Pancreas (tissue), 10 donors: Measurements from ENCODE around the gene CD3D. TPM values are rescaled to one million over a fixed set of nuclear protein-coding genes. Genes with fewer than 3 reads are reported as not detected.

ENCODE experiments used
- ATAC-seq, 4 donors: fragments of 200-7000 bp; cut with Tn5 transposase; one replicate each; pipeline versions ENCODE4 v1.8.0 to v1.9.1; 2020; ENCODE audit warnings: mild to moderate bottlenecking in 4 of 4, moderate library complexity in 4 of 4
- DNase-seq, 6 donors: peaks; one replicate each; pipeline ENCODE4 v3.0.0-alpha.2; 2020
- FAIRE-seq: peaks from 2 replicates; lab custom pipeline; 2012; peaks lifted over from hg19 to GRCh38; lab: Jason Lieb, UNC
- H3K27ac ChIP-seq, 4 donors: fragments of 200-600 bp; sonication (generic); 1 replicate in 3 of 4; 2 replicates in 1 of 4; pipeline versions ENCODE4 v1.5.0 to v1.8.0; 2020
- H3K27me3 ChIP-seq, 4 donors: fragments of 200-600 bp; one replicate each; pipeline ENCODE4 v1.8.0; 2021
- H3K36me3 ChIP-seq, 3 donors: fragments of 200-600 bp; sonication (generic) in 1 of 3; one replicate each; pipeline versions ENCODE4 v1.5.0 to v1.8.0; 2020 to 2021
- H3K4me1 ChIP-seq, 3 donors: fragments of 200-600 bp; one replicate each; pipeline ENCODE4 v1.8.0; 2021
- H3K4me3 ChIP-seq, 4 donors: fragments of 200-600 bp; sonication (generic) in 2 of 4; one replicate each; pipeline versions ENCODE4 v1.5.0 to v1.8.0; 2020 to 2021
- H3K9me3 ChIP-seq, 4 donors: fragments of 200-600 bp; one replicate each; pipeline ENCODE4 v1.8.0; 2021
- CTCF ChIP-seq, 4 donors: fragments of 200-600 bp; sonication (generic) in 3 of 4; IDR thresholded peaks; one replicate each; pipeline versions ENCODE4 v1.5.0 to v1.8.0; 2021; ENCODE audit warnings: antibody characterized with exemption in 4 of 4
- WGBS, 2 donors: extraction: QIAGEN DNeasy Blood & Tissue Kit; methylation state at CpG; one replicate each; pipeline ENCODE4 v1.1.7; 2013; 5-methylcytosine and 5-hydroxymethylcytosine counted together
- intact Hi-C, 3 donors: fragments of 100-400 bp; cut with DNase I; formaldehyde crosslinking; loops; one replicate each; pipeline versions ENCODE4 v1.11.1 to v1.14.2; 2022
- polyA plus RNA-seq, 2 donors: library from polyadenylated mRNA; stranded (reverse); fragments of 200-250 nt; gene quantifications; one replicate each; pipeline ENCODE4 v1.2.3, GENCODE V29; 2013
- total RNA-seq, 6 donors: library from RNA; stranded (reverse); fragmentation: NEBNext Ultra II Directional in 4 of 6; extraction: Animal tissue kit (Norgen Biotek cat#: 25700) in 4 of 6; gene quantifications; one replicate each; pipeline versions ENCODE4 v1.2.1 to v1.2.4, GENCODE V29; 2021 to 2023
- donor health status: healthy with polysubstance abuse.
- donor health status: DM: no; HTN: no; CAD: no; lungs with moderate emphysema.
- donor health status: DM: no; HTN: no; CAD: no.
- donor health status: control.
- donor health status: control.
- donor health status: Bipolar disorder and iron deficiency.
- donor health status: DM: yes; HTN: yes; CAD: no.
- donor health status: DM: no; HTN: no; CAD: no.
- donor health status: DM: no; HTN: no; CAD: no.
- donor health status: DM: yes; HTN: yes; CAD: no.

The CD3D gene
- total and polyA plus RNA-seq, 8 donors = 0.14 to 2.4 (median 0.74) TPM

- H3K36me3 ChIP-seq = no peaks in the 10 kb centered on the region
- ATAC-seq (peak in 1 of 4 donors; percentile 23), DNase-seq (no peak), FAIRE-seq (no peak)
- no peaks in the 10 kb centered on the region for H3K4me1 ChIP-seq
- H3K4me3 ChIP-seq = no peak overlapping the region
- peaks cover 0 to 7% (median 1%) of the 10 kb centered on the region in 4 donors for H3K27me3 ChIP-seq
- no peaks in the 10 kb centered on the region for H3K9me3 ChIP-seq
- intact Hi-C loops = loop anchor here in 1 of 3 donors (10.0 kb wide), 1 partner anchor 193 kb away; no protein-coding TSS in a partner anchor
- no peak for TF ChIP-seq CTCF (IDR thresholded peaks at IDR 0.05)
- H3K27ac ChIP-seq = no peak overlapping the region
- 49 to 70% methylated on average over 9 of the region's 9 CpGs for WGBS, 2 donors
These were observed 50.9 kb downstream of the CD3D start for GRCh38 chr11:118291477-118292135.

GRCh38 chr11:118290923-118291322, 51.6 kb downstream of the CD3D start:
- intact Hi-C loops = loop anchor here in 1 of 3 donors (10.0 kb wide), 1 partner anchor 194 kb away; no protein-coding TSS in a partner anchor
- peak in 3 of 4 donors; percentile 27 to 32 (median 32) for TF ChIP-seq CTCF (IDR thresholded peaks at IDR 0.05)
- no peak overlapping the region for H3K4me3 ChIP-seq
- DNase-seq (peak in 3 of 6 donors; percentile 37 to 61 (median 49)), ATAC-seq (peak; percentile 83 to 97 (median 94)), FAIRE-seq (no peak)
- peaks cover 0 to 7% (median 1%) of the 10 kb centered on the region in 4 donors for H3K27me3 ChIP-seq
- WGBS, 2 donors = 4 to 8% methylated on average over 9 of the region's 9 CpGs
- H3K27ac ChIP-seq = no peak overlapping the region
- H3K36me3 ChIP-seq = no peaks in the 10 kb centered on the region
- no peaks in the 10 kb centered on the region for H3K4me1 ChIP-seq
- H3K9me3 ChIP-seq = no peaks in the 10 kb centered on the region

- no peak for FAIRE-seq
- peaks cover 0 to 4% (median 1%) of the 10 kb centered on the region in 4 donors for H3K27me3 ChIP-seq
- H3K4me1 ChIP-seq = no peaks in the 10 kb centered on the region
- no peak overlapping the region for H3K4me3 ChIP-seq
- DNase-seq = no peak
- ATAC-seq = no peak
- no peak overlapping the region for H3K27ac ChIP-seq
- TF ChIP-seq CTCF (IDR thresholded peaks at IDR 0.05) = no peak
- intact Hi-C loops = loop anchor here in 1 of 3 donors (5.0 to 10.0 kb wide), 2 partner anchors 85 to 142 kb away; no protein-coding TSS in a partner anchor
- H3K9me3 ChIP-seq = no peaks in the 10 kb centered on the region
- H3K36me3 ChIP-seq = no peaks in the 10 kb centered on the region
These were observed 53.1 kb downstream of the CD3D start for GRCh38 chr11:118289401-118289800.

Other genes with a start within 250 kb of the CD3D start
- 1 to 10 TPM in 3 of 6 donors, under 1 TPM in 3; 0.69 to 2.3 (median 1.0) TPM for gene SCN4B, start 189.9 kb downstream of the CD3D start, total RNA-seq
- gene SCN4B, start 189.9 kb downstream of the CD3D start, polyA plus RNA-seq = 1 to 10 TPM in 1 of 2 donors, under 1 TPM in 1; 0.61 to 2.9 TPM
- gene SCN2B, start 166.1 kb downstream of the CD3D start, total RNA-seq = under 1 TPM; 0.05 to 0.31 (median 0.06) TPM
- under 1 TPM; 0.04 to 0.05 TPM for gene SCN2B, start 166.1 kb downstream of the CD3D start, polyA plus RNA-seq
- 1 to 10 TPM in 4 of 6 donors, under 1 TPM in 2; 0.39 to 7.4 (median 1.8) TPM for gene JAML, start 117.7 kb downstream of the CD3D start, total RNA-seq
- gene JAML, start 117.7 kb downstream of the CD3D start, polyA plus RNA-seq = 1 to 10 TPM; 2.1 to 2.7 TPM
- 1 to 10 TPM; 4.4 to 8.0 (median 5.6) TPM for gene MPZL3, start 90.3 kb downstream of the CD3D start, total RNA-seq
- gene MPZL3, start 90.3 kb downstream of the CD3D start, polyA plus RNA-seq = 1 to 10 TPM; 3.8 to 5.3 TPM
- gene MPZL2, start 78.4 kb downstream of the CD3D start, total RNA-seq = 10 to 100 TPM in 4 of 6 donors, 1 to 10 TPM in 2; 6.0 to 20.7 (median 13.8) TPM
- gene MPZL2, start 78.4 kb downstream of the CD3D start, polyA plus RNA-seq = 10 to 100 TPM in 1 of 2 donors, 1 to 10 TPM in 1; 8.1 to 15.6 TPM
- 1 to 10 TPM in 4 of 6 donors, under 1 TPM in 2; 0.23 to 2.1 (median 1.5) TPM for gene CD3E, start 38.0 kb downstream of the CD3D start, total RNA-seq
- gene CD3E, start 38.0 kb downstream of the CD3D start, polyA plus RNA-seq = under 1 TPM; 0.23 to 0.73 TPM
- gene CD3G, start 1.6 kb upstream of the CD3D start, total RNA-seq = under 1 TPM; 0.08 to 0.92 (median 0.52) TPM
- under 1 TPM in 1 of 2 donors, not detected in 1; 0.04 TPM for gene CD3G, start 1.6 kb upstream of the CD3D start, polyA plus RNA-seq
- 10 to 100 TPM; 20.0 to 28.9 (median 21.8) TPM for gene UBE4A, start 16.9 kb upstream of the CD3D start, total RNA-seq
- gene UBE4A, start 16.9 kb upstream of the CD3D start, polyA plus RNA-seq = 10 to 100 TPM; 14.2 to 17.9 TPM
- gene ATP5MG, start 58.9 kb upstream of the CD3D start, total RNA-seq = 10 to 100 TPM; 46.5 to 81.4 (median 74.3) TPM
- gene ATP5MG, start 58.9 kb upstream of the CD3D start, polyA plus RNA-seq = 100 to 1,000 TPM; 115 to 120 TPM
- gene KMT2A, start 93.8 kb upstream of the CD3D start, total RNA-seq = 10 to 100 TPM; 31.1 to 46.3 (median 36.6) TPM
- gene KMT2A, start 93.8 kb upstream of the CD3D start, polyA plus RNA-seq = 10 to 100 TPM; 13.9 to 14.1 TPM
- under 1 TPM; 0.64 to 0.92 (median 0.77) TPM for gene TTC36, start 184.8 kb upstream of the CD3D start, total RNA-seq
- gene TTC36, start 184.8 kb upstream of the CD3D start, polyA plus RNA-seq = under 1 TPM in 1 of 2 donors, not detected in 1; 0.72 TPM
- 10 to 100 TPM; 12.2 to 18.6 (median 14.4) TPM for gene TMEM25, start 188.5 kb upstream of the CD3D start, total RNA-seq
- gene TMEM25, start 188.5 kb upstream of the CD3D start, polyA plus RNA-seq = 10 to 100 TPM; 17.4 to 24.9 TPM
- gene IFT46, start 223.2 kb upstream of the CD3D start, total RNA-seq = 10 to 100 TPM in 3 of 6 donors, 1 to 10 TPM in 3; 5.7 to 12.4 (median 9.8) TPM
- gene IFT46, start 223.2 kb upstream of the CD3D start, polyA plus RNA-seq = 10 to 100 TPM; 14.4 to 28.2 TPM
- 100 to 1,000 TPM in 1 of 6 donors, 10 to 100 TPM in 5; 77.0 to 105 (median 92.6) TPM for gene ARCN1, start 229.7 kb upstream of the CD3D start, total RNA-seq
- 10 to 100 TPM; 39.8 to 67.3 TPM for gene ARCN1, start 229.7 kb upstream of the CD3D start, polyA plus RNA-seq